OCI-LY7 (cell line): ENCODE data around the gene CRMP1.

Source experiments
- CTCF ChIP-seq: fragments of 200-600 bp; sonication (generic); conservative IDR thresholded peaks from 2 replicates; pipeline ENCODE4 v1.5.1; 2014; ENCODE audit warnings: mild to moderate bottlenecking, antibody characterized with exemption, low read length, moderate library complexity, mixed read lengths
- EZH2phosphoT487 ChIP-seq: fragments of 200-600 bp; sonication (generic); IDR thresholded peaks from 2 replicates; pipeline ENCODE4 v1.6.1; 2018; ENCODE audit warnings: low read depth, borderline replicate concordance, mild to moderate bottlenecking, mixed run types, antibody characterized with exemption, low read length, moderate library complexity, mixed read lengths

GRCh38 chr4:5814421-5814820 is 78.5 kb downstream of the CRMP1 start:
- TF ChIP-seq EZH2phosphoT487 (no peak), CTCF (no peak)
